ENCODE data around the gene STARD3. TPM values are rescaled to one million over a fixed set of nuclear protein-coding genes. Genes with fewer than 3 reads are reported as not detected.
A peak's percentile ranks its signal among the peaks of the same experiment; 100 is the strongest.

Gene STARD3
- total and polyA plus RNA-seq, 2 of the 13 experiments (the other 11 are each of a cell fraction or from before 2014, with no cell fraction given) = 34.6 to 100 TPM

DNA sequence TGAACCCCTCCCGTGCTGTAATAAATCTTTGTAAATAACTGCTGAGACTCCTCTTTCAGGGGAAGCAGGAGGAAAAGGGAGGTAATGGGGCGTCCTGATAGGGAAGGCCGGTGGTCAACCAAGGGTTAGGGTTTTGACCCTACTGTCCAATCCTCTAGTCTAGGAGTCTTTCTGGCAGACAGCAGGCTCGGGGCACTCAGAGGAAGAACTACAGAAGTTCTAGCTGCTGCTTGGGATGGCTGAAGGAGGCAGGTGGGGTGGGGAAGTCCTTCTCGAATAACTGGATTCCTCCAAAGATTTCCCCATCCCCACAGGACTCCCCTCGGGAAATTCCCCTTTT is 387 bp upstream of the STARD3 start:
- DNase-seq (ENCODE audit: low spot score) (no peak), FAIRE-seq (no peak), ATAC-seq (no peak)
- H3K4me2 ChIP-seq (ENCODE audit: low read depth, low read length) = peak overlapping the region; percentile 99
- in situ Hi-C loops (cut with HindIII; ENCODE audit: extremely low pct_ligation_motif_present, low pct_unique_long_range_greater_than_20kb) (no loop called here), intact Hi-C loops (cut with micrococcal nuclease; ENCODE audit: unreplicated experiment) (no loop called here)
- 0 out of 2 replicates have a peak, but pooled peaks cover 3% of the 10 kb centered on the region for H4K20me1 ChIP-seq (ENCODE audit: insufficient read depth, low read length)
- H3K4me1 ChIP-seq (ENCODE audit: insufficient read depth, low read length) = peaks cover 83% of the 10 kb centered on the region
- POLR2A ChIA-PET = interaction anchor here (0.8 to 2.6 kb wide), 3 partner anchors 13 to 64 kb away, joined by 3 to 7 read pairs (median 3); partner anchors contain the start of gene ERBB2
- H3K36me3 ChIP-seq (replicated peaks in 1 of 2; ENCODE audit: control insufficient read depth in 1 of 2, insufficient read depth in 2 of 2, low read length in 2 of 2) = no peaks in the 10 kb centered on the region; a peak in 1 of 5 replicates
- no peaks in the 10 kb centered on the region for H3K9me3 ChIP-seq (ENCODE audit: low read length)
- H3K27me3 ChIP-seq (ENCODE audit: control insufficient read depth in 1 of 2, insufficient read depth in 2 of 2, low read length in 2 of 2) = peaks cover 3 to 21% of the 10 kb centered on the region in 2 experiments; a peak in 3 of 5 replicates
- TSS peak; percentile 91 for BruUV-seq (replicated peaks)
- H3K79me2 ChIP-seq (ENCODE audit: insufficient read depth, low read length) = peaks cover 37% of the 10 kb centered on the region
- H3K27ac ChIP-seq (ENCODE audit: extremely low read length, insufficient read depth, low read length) = peak overlapping the region; percentile 80
- peak overlapping the region; percentile 89 for H3K9ac ChIP-seq (ENCODE audit: insufficient read depth, low read depth, low read length)
- peak overlapping the region; percentile 87 to 94 (median 88) for H3K4me3 ChIP-seq (replicated peaks in 1 of 3; ENCODE audit: insufficient read depth in 1 of 3, low read depth in 2 of 3, low read length in 3 of 3)
- 11% methylated on average over 6 of the region's 6 CpGs for WGBS (ENCODE audit: low lambda C conversion rate)
- H2AFZ ChIP-seq (ENCODE audit: low read length) = peak overlapping the region; percentile 75
- CTCF ChIA-PET (ENCODE audit: low intra/inter-chr PET ratio, low total read pairs) = interaction anchor here (1.5 to 5.6 kb wide), 2 partner anchors 14 to 118 kb away, joined by 5 to 70 read pairs; no protein-coding TSS in a partner anchor
- TF ChIP-seq MYNN (CRISPR knock-in tag; IDR thresholded peaks at IDR 0.05; ENCODE audit: low read depth) = no peak; the same call in 1 of the 2 replicates
- TF ChIP-seq SETDB1 (CRISPR knock-in tag; IDR thresholded peaks at IDR 0.05; ENCODE audit: borderline replicate concordance) = 0 out of 2 replicates have a peak, but pooled peaks have one; percentile 39
- TF ChIP-seq, protein P1, sequence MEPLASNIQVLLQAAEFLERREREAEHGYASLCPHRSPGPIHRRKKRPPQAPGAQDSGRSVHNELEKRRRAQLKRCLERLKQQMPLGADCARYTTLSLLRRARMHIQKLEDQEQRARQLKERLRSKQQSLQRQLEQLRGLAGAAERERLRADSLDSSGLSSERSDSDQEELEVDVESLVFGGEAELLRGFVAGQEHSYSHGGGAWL (CRISPR knock-in tag; IDR thresholded peaks at IDR 0.05) = no peak
- no peak for TF ChIP-seq EHMT2 (IDR thresholded peaks at IDR 0.05; ENCODE audit: borderline replicate concordance, low read depth, low read length)
- no peak for TF ChIP-seq SUZ12 (IDR thresholded peaks at IDR 0.05; ENCODE audit: low read depth, low read length)
- TF ChIP-seq ETV6 (CRISPR knock-in tag; conservative IDR thresholded peaks at IDR 0.05) = no peak
- no peak for TF ChIP-seq TFE3 (CRISPR knock-in tag; IDR thresholded peaks at IDR 0.05)
- peak; percentile 88 for TF ChIP-seq ZNF501 (CRISPR knock-in tag; IDR thresholded peaks at IDR 0.05)
- TF ChIP-seq RFX3 (CRISPR knock-in tag; IDR thresholded peaks at IDR 0.05) = no peak
- no peak for TF ChIP-seq ZNF562 (CRISPR knock-in tag; IDR thresholded peaks at IDR 0.05; ENCODE audit: borderline replicate concordance)
- TF ChIP-seq ZBTB39 (CRISPR knock-in tag; IDR thresholded peaks at IDR 0.05) = 0 out of 2 replicates have a peak, but pooled peaks have one; percentile 9
- TF ChIP-seq, protein P2, sequence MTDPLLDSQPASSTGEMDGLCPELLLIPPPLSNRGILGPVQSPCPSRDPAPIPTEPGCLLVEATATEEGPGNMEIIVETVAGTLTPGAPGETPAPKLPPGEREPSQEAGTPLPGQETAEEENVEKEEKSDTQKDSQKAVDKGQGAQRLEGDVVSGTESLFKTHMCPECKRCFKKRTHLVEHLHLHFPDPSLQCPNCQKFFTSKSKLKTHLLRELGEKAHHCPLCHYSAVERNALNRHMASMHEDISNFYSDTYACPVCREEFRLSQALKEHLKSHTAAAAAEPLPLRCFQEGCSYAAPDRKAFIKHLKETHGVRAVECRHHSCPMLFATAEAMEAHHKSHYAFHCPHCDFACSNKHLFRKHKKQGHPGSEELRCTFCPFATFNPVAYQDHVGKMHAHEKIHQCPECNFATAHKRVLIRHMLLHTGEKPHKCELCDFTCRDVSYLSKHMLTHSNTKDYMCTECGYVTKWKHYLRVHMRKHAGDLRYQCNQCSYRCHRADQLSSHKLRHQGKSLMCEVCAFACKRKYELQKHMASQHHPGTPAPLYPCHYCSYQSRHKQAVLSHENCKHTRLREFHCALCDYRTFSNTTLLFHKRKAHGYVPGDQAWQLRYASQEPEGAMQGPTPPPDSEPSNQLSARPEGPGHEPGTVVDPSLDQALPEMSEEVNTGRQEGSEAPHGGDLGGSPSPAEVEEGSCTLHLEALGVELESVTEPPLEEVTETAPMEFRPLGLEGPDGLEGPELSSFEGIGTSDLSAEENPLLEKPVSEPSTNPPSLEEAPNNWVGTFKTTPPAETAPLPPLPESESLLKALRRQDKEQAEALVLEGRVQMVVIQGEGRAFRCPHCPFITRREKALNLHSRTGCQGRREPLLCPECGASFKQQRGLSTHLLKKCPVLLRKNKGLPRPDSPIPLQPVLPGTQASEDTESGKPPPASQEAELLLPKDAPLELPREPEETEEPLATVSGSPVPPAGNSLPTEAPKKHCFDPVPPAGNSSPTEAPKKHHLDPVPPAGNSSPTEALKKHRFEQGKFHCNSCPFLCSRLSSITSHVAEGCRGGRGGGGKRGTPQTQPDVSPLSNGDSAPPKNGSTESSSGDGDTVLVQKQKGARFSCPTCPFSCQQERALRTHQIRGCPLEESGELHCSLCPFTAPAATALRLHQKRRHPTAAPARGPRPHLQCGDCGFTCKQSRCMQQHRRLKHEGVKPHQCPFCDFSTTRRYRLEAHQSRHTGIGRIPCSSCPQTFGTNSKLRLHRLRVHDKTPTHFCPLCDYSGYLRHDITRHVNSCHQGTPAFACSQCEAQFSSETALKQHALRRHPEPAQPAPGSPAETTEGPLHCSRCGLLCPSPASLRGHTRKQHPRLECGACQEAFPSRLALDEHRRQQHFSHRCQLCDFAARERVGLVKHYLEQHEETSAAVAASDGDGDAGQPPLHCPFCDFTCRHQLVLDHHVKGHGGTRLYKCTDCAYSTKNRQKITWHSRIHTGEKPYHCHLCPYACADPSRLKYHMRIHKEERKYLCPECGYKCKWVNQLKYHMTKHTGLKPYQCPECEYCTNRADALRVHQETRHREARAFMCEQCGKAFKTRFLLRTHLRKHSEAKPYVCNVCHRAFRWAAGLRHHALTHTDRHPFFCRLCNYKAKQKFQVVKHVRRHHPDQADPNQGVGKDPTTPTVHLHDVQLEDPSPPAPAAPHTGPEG (CRISPR knock-in tag; IDR thresholded peaks at IDR 0.05) = 0 out of 2 replicates have a peak, but pooled peaks have one; percentile 10
- TF ChIP-seq, protein P3, sequence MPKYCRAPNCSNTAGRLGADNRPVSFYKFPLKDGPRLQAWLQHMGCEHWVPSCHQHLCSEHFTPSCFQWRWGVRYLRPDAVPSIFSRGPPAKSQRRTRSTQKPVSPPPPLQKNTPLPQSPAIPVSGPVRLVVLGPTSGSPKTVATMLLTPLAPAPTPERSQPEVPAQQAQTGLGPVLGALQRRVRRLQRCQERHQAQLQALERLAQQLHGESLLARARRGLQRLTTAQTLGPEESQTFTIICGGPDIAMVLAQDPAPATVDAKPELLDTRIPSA (CRISPR knock-in tag; IDR thresholded peaks at IDR 0.05; ENCODE audit: borderline replicate concordance) = 0 out of 2 replicates have a peak, but pooled peaks have one; percentile 84
- TF ChIP-seq ZNF605 (CRISPR knock-in tag; IDR thresholded peaks at IDR 0.05) = 0 out of 2 replicates have a peak, but pooled peaks have one; percentile 7

Measured in HepG2 (cell line).